Heart left ventricle (tissue), 13 donors: ENCODE data around the gene DTX3.

Experiments used
- POLR2A ChIP-seq, 2 donors: fragments of 450-650 bp; IDR thresholded peaks; one replicate each; pipeline ENCODE4 v1.6.1; 2017; ENCODE audit warnings: antibody characterized with exemption in 2 of 2, mild to moderate bottlenecking in 2 of 2, moderate library complexity in 2 of 2
- TF ChIP-seq, protein P1 (sequence below), 12 donors: fragments of 200-600 bp; sonication (generic) in 4 of 12; IDR thresholded peaks; one replicate each; pipeline versions ENCODE4 v1.5.0 to v1.8.0; 2018 to 2022; ENCODE audit warnings: antibody characterized with exemption in 12 of 12, mild to moderate bottlenecking in 5 of 12
- donor health status: ischemic (EF 13 %, LVEDD 7.1; RV severe dilation, severe dysfunction).
- donor health status: DM: no; HTN: yes; CAD: no.
- donor health status: DM: no; HTN: no; CAD: no.
- donor health status: ischemic (EF 25% LVEDD 6.9; RV normal size, moderate dysfunction).
- donor health status: ischemic (EF 25% LVEDD 5.7; RV mildly dilated, moderate dysfunction).
- donor health status: ischemic (EF 35%, LVEDD 5.7; RV mildly dilated, moderate dysfunction).
- donor health status: nonischemic (EF 11% LVEDD 7.7; RV severe dilation, severe dysfunction).
- donor health status: DM: yes; HTN: yes; CAD: no.
- donor health status: PGD.
- donor health status: ischemic (EF 29% LVEDD 5.4; RV normal size, mild dysfunction).
- donor health status: nonischemic (EF 23%, LVEDD 6.1; RV moderate dilation, normal function).

DNA sequence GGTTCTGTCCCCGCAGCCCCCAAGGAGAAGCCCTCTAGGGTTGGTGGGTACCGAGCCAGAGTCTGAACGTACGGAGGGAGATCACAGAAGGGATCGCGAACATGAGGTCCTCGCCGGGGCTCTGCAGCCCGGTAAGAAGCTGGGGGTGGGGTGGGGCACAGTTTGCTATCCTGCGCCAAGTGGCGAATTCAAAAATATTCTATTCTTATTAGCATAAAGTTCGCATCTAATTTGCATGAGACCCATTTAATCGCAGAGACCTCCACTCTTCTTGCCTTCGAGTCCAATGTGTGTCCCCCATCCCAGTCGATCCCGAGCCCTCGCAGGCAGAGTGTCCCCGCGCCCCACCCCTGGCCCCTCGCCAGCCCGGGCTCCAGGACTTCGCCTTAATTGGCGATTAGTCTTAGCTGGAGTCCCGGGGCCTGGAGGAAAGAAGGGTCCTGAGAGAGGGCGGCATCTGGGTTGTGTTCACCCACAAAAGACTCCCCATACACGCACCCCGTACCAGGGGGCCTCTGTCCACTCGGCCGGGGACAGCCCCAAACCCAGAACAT is 6.0 kb downstream of the DTX3 start:
- TF ChIP-seq, protein P1, sequence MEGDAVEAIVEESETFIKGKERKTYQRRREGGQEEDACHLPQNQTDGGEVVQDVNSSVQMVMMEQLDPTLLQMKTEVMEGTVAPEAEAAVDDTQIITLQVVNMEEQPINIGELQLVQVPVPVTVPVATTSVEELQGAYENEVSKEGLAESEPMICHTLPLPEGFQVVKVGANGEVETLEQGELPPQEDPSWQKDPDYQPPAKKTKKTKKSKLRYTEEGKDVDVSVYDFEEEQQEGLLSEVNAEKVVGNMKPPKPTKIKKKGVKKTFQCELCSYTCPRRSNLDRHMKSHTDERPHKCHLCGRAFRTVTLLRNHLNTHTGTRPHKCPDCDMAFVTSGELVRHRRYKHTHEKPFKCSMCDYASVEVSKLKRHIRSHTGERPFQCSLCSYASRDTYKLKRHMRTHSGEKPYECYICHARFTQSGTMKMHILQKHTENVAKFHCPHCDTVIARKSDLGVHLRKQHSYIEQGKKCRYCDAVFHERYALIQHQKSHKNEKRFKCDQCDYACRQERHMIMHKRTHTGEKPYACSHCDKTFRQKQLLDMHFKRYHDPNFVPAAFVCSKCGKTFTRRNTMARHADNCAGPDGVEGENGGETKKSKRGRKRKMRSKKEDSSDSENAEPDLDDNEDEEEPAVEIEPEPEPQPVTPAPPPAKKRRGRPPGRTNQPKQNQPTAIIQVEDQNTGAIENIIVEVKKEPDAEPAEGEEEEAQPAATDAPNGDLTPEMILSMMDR (IDR thresholded peaks at IDR 0.05), result no peak
- no peak for TF ChIP-seq POLR2A (IDR thresholded peaks at IDR 0.05)
